Measurements from ENCODE around the gene SPATA6L. TPM values are rescaled to one million over a fixed set of nuclear protein-coding genes. Genes with fewer than 3 reads are reported as not detected.

Gene SPATA6L
- polyA plus RNA-seq, 1 of the 3 experiments (the other 2 are of a cell fraction) = 0.44 TPM

GRCh38 chr9:4594994-4595393 lies 71.3 kb downstream of the SPATA6L start:
- Histone ChIP-seq H3K9me2 (no peaks in the 10 kb centered on the region), H3K79me2 (ENCODE audit: insufficient read depth) (no peaks in the 10 kb centered on the region), H3K4me1 (ENCODE audit: control insufficient read depth in 1 of 2, insufficient read depth in 2 of 2, low read depth in 1 of 2, low read length in 1 of 2) (no peaks in the 10 kb centered on the region), H2AFZ (ENCODE audit: low read depth) (no peak overlapping the region), H4K20me1 (ENCODE audit: insufficient read depth) (no peaks in the 10 kb centered on the region), H3K27ac (ENCODE audit: low read depth in 2 of 2, low read length in 1 of 2) (no peak overlapping the region), H3K9ac (no peak overlapping the region), H3K27me3 (ENCODE audit: insufficient read depth) (no peaks in the 10 kb centered on the region), H3K4me3 (ENCODE audit: low read depth in 2 of 2, low read length in 1 of 2) (no peak overlapping the region), H3F3A (replicated peaks; ENCODE audit: insufficient read depth) (no peaks in the 10 kb centered on the region), H3K9me3 (no peaks in the 10 kb centered on the region), H3K4me2 (no peak overlapping the region), H3K36me3 (replicated peaks in 1 of 2; ENCODE audit: control insufficient read depth in 1 of 2, insufficient read depth in 2 of 2, low read length in 1 of 2) (no peaks in the 10 kb centered on the region)
- ChIA-PET CTCF (no interaction called here), POLR2A (no interaction called here)
- no peak for DNase-seq
- TF ChIP-seq ELF1 (IDR thresholded peaks at IDR 0.05) (no peak), JUND (IDR thresholded peaks at IDR 0.05) (no peak), RFX5 (IDR thresholded peaks at IDR 0.05; ENCODE audit: low read length) (no peak), RCOR1 (IDR thresholded peaks at IDR 0.05; ENCODE audit: low read length) (no peak), RXRA (IDR thresholded peaks at IDR 0.05; ENCODE audit: borderline replicate concordance, low read depth) (no peak), NRF1 (IDR thresholded peaks at IDR 0.05; ENCODE audit: low read depth, low read length) (no peak), PBX3 (IDR thresholded peaks at IDR 0.05) (no peak), GABPA (IDR thresholded peaks at IDR 0.05; ENCODE audit: low read depth) (no peak), EP300 (IDR thresholded peaks at IDR 0.05; ENCODE audit: borderline replicate concordance in 1 of 2, low read depth in 1 of 2, low read length in 1 of 2) (no peak), EZH2phosphoT487 (IDR thresholded peaks at IDR 0.05; ENCODE audit: borderline replicate concordance, low read depth) (no peak), NFIC (IDR thresholded peaks at IDR 0.05; ENCODE audit: borderline replicate concordance) (no peak), TAF1 (IDR thresholded peaks at IDR 0.05; ENCODE audit: borderline replicate concordance, low read depth, low read length) (no peak)
- TF ChIP-seq, protein P1, sequence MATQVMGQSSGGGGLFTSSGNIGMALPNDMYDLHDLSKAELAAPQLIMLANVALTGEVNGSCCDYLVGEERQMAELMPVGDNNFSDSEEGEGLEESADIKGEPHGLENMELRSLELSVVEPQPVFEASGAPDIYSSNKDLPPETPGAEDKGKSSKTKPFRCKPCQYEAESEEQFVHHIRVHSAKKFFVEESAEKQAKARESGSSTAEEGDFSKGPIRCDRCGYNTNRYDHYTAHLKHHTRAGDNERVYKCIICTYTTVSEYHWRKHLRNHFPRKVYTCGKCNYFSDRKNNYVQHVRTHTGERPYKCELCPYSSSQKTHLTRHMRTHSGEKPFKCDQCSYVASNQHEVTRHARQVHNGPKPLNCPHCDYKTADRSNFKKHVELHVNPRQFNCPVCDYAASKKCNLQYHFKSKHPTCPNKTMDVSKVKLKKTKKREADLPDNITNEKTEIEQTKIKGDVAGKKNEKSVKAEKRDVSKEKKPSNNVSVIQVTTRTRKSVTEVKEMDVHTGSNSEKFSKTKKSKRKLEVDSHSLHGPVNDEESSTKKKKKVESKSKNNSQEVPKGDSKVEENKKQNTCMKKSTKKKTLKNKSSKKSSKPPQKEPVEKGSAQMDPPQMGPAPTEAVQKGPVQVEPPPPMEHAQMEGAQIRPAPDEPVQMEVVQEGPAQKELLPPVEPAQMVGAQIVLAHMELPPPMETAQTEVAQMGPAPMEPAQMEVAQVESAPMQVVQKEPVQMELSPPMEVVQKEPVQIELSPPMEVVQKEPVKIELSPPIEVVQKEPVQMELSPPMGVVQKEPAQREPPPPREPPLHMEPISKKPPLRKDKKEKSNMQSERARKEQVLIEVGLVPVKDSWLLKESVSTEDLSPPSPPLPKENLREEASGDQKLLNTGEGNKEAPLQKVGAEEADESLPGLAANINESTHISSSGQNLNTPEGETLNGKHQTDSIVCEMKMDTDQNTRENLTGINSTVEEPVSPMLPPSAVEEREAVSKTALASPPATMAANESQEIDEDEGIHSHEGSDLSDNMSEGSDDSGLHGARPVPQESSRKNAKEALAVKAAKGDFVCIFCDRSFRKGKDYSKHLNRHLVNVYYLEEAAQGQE (IDR thresholded peaks at IDR 0.05; ENCODE audit: low read depth, low read length) = no peak
- TF ChIP-seq, protein P2, sequence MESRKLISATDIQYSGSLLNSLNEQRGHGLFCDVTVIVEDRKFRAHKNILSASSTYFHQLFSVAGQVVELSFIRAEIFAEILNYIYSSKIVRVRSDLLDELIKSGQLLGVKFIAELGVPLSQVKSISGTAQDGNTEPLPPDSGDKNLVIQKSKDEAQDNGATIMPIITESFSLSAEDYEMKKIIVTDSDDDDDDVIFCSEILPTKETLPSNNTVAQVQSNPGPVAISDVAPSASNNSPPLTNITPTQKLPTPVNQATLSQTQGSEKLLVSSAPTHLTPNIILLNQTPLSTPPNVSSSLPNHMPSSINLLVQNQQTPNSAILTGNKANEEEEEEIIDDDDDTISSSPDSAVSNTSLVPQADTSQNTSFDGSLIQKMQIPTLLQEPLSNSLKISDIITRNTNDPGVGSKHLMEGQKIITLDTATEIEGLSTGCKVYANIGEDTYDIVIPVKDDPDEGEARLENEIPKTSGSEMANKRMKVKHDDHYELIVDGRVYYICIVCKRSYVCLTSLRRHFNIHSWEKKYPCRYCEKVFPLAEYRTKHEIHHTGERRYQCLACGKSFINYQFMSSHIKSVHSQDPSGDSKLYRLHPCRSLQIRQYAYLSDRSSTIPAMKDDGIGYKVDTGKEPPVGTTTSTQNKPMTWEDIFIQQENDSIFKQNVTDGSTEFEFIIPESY (IDR thresholded peaks at IDR 0.05; ENCODE audit: borderline replicate concordance, low read depth) = no peak
- TF ChIP-seq, protein P3, sequence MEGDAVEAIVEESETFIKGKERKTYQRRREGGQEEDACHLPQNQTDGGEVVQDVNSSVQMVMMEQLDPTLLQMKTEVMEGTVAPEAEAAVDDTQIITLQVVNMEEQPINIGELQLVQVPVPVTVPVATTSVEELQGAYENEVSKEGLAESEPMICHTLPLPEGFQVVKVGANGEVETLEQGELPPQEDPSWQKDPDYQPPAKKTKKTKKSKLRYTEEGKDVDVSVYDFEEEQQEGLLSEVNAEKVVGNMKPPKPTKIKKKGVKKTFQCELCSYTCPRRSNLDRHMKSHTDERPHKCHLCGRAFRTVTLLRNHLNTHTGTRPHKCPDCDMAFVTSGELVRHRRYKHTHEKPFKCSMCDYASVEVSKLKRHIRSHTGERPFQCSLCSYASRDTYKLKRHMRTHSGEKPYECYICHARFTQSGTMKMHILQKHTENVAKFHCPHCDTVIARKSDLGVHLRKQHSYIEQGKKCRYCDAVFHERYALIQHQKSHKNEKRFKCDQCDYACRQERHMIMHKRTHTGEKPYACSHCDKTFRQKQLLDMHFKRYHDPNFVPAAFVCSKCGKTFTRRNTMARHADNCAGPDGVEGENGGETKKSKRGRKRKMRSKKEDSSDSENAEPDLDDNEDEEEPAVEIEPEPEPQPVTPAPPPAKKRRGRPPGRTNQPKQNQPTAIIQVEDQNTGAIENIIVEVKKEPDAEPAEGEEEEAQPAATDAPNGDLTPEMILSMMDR (IDR thresholded peaks at IDR 0.05) = no peak
- WGBS (ENCODE audit: low lambda C conversion rate) = 61% methylated on average over 2 of the region's 2 CpGs

Data from SK-N-SH (cell line).